ENCODE results near the gene TRIM44. TPM values are rescaled to one million over a fixed set of nuclear protein-coding genes. Genes with fewer than 3 reads are reported as not detected.

Gene TRIM44
- total RNA-seq, 3 donors from 2014 or later = 31.2 to 47.0 (median 33.1) TPM

GRCh38 chr11:35810045-35810645 is 147.6 kb downstream of the TRIM44 start:
- DNase-seq (ENCODE audit: low spot score in 2 of 2) = no peak
- no peaks in the 10 kb centered on the region for H3K27me3 ChIP-seq
- intact Hi-C loops (cut with DNase I; ENCODE audit: low total_unique reads) = no loop called here
- no peak for TF ChIP-seq POLR2A (IDR thresholded peaks at IDR 0.05)
- H3K36me3 ChIP-seq = no peaks in the 10 kb centered on the region
- no peaks in the 10 kb centered on the region for H3K9me3 ChIP-seq
- no peaks in the 10 kb centered on the region for H3K4me1 ChIP-seq
- H3K27ac ChIP-seq = no peak overlapping the region
- H3K4me3 ChIP-seq = no peak overlapping the region

GRCh38 chr11:35811783-35812182 is 149.2 kb downstream of the TRIM44 start:
- TF ChIP-seq CTCF (IDR thresholded peaks at IDR 0.05) (no peak), POLR2A (IDR thresholded peaks at IDR 0.05) (no peak), POLR2AphosphoS5 (IDR thresholded peaks at IDR 0.05) (no peak)
- Histone ChIP-seq H3K4me3 (no peak overlapping the region), H3K4me1 (no peaks in the 10 kb centered on the region), H3K36me3 (no peaks in the 10 kb centered on the region), H3K27me3 (no peaks in the 10 kb centered on the region), H3K9me3 (no peaks in the 10 kb centered on the region), H3K27ac (no peak overlapping the region)
- DNase-seq (ENCODE audit: low spot score in 2 of 2) = no peak
- intact Hi-C loops (cut with DNase I; ENCODE audit: low total_unique reads) = no loop called here

GRCh38 chr11:35812828-35813227 is 150.3 kb downstream of the TRIM44 start:
- Histone ChIP-seq H3K4me1 (no peaks in the 10 kb centered on the region), H3K9me3 (no peaks in the 10 kb centered on the region), H3K27ac (no peak overlapping the region), H3K27me3 (no peaks in the 10 kb centered on the region), H3K4me3 (no peak overlapping the region), H3K36me3 (no peaks in the 10 kb centered on the region)
- no peak for TF ChIP-seq POLR2A (IDR thresholded peaks at IDR 0.05)
- no peak for TF ChIP-seq CTCF (IDR thresholded peaks at IDR 0.05)
- TF ChIP-seq POLR2AphosphoS5 (IDR thresholded peaks at IDR 0.05) = no peak
- intact Hi-C loops (cut with DNase I; ENCODE audit: low total_unique reads) = no loop called here
- no peak for DNase-seq (ENCODE audit: low spot score in 2 of 2)

GRCh38 chr11:35814081-35814695 is 151.6 kb downstream of the TRIM44 start:
- H3K9me3 ChIP-seq = no peaks in the 10 kb centered on the region
- no peaks in the 10 kb centered on the region for H3K36me3 ChIP-seq
- no peak overlapping the region for H3K4me3 ChIP-seq
- DNase-seq (ENCODE audit: low spot score in 2 of 2) = no peak
- peak overlapping the region in 1 of 2 donors; percentile 28 for H3K27ac ChIP-seq
- TF ChIP-seq CTCF (IDR thresholded peaks at IDR 0.05) = no peak
- no peaks in the 10 kb centered on the region for H3K27me3 ChIP-seq
- intact Hi-C loops (cut with DNase I; ENCODE audit: low total_unique reads) = no loop called here
- H3K4me1 ChIP-seq = no peaks in the 10 kb centered on the region

- H3K4me1 ChIP-seq = no peaks in the 10 kb centered on the region
- TF ChIP-seq POLR2A (IDR thresholded peaks at IDR 0.05) (no peak), POLR2AphosphoS5 (IDR thresholded peaks at IDR 0.05) (no peak), CTCF (IDR thresholded peaks at IDR 0.05) (no peak)
- no peak overlapping the region for H3K4me3 ChIP-seq
- no peaks in the 10 kb centered on the region for H3K36me3 ChIP-seq
- H3K9me3 ChIP-seq = no peaks in the 10 kb centered on the region
- no peaks in the 10 kb centered on the region for H3K27me3 ChIP-seq
- H3K27ac ChIP-seq = peak overlapping the region in 1 of 2 donors; percentile 4
- intact Hi-C loops (cut with DNase I; ENCODE audit: low total_unique reads) = no loop called here
- DNase-seq (ENCODE audit: low spot score in 2 of 2) = no peak
These were observed 152.2 kb downstream of the TRIM44 start for GRCh38 chr11:35814720-35815305.

All from breast epithelium (tissue), 4 donors.